HG03432 (cell line): ENCODE results near the gene TLR4.

Source experiments
- ATAC-seq: cut with Tn5 transposase; IDR thresholded peaks from one replicate; pipeline ENCODE4 v1.9.1; 2021; ENCODE audit warnings: mild to moderate bottlenecking, moderate library complexity; ENCODE audit not compliant: unreplicated experiment

The TLR4 gene

GRCh38 chr9:117714282-117714681 is 10.1 kb downstream of the TLR4 start:
- ATAC-seq = no peak

GRCh38 chr9:117715411-117715989 is 11.3 kb downstream of the TLR4 start:
- no peak for ATAC-seq

- ATAC-seq = peak; percentile 99
These were observed 13.9 kb downstream of the TLR4 start for GRCh38 chr9:117718085-117718484.

GRCh38 chr9:117718701-117719100 is 14.5 kb downstream of the TLR4 start:
- ATAC-seq = peak; percentile 7

- no peak for ATAC-seq
These were observed 15.1 kb downstream of the TLR4 start for GRCh38 chr9:117719161-117719920.

GRCh38 chr9:117720066-117720465 is 15.9 kb downstream of the TLR4 start:
- ATAC-seq = no peak

GRCh38 chr9:117720555-117720954 is 16.4 kb downstream of the TLR4 start:
- ATAC-seq = no peak

- ATAC-seq = no peak
These were observed 16.8 kb downstream of the TLR4 start for GRCh38 chr9:117720987-117721386.

GRCh38 chr9:117722108-117722761 is 18.0 kb downstream of the TLR4 start:
- ATAC-seq = no peak

GRCh38 chr9:117723986-117724625 is 19.9 kb downstream of the TLR4 start:
- ATAC-seq = no peak

- no peak for ATAC-seq
These were observed 21.3 kb downstream of the TLR4 start for GRCh38 chr9:117725426-117725887.

- ATAC-seq = no peak
These were observed 25.2 kb downstream of the TLR4 start for GRCh38 chr9:117729375-117729774.

- no peak for ATAC-seq
These were observed 28.3 kb downstream of the TLR4 start for GRCh38 chr9:117732494-117732893.

- no peak for ATAC-seq
These were observed 29.3 kb downstream of the TLR4 start for GRCh38 chr9:117733465-117733864.

GRCh38 chr9:117734082-117734481 is 29.9 kb downstream of the TLR4 start:
- no peak for ATAC-seq

GRCh38 chr9:117734523-117735314 is 30.5 kb downstream of the TLR4 start:
- ATAC-seq = no peak

GRCh38 chr9:117737721-117738226 is 33.6 kb downstream of the TLR4 start:
- ATAC-seq = no peak

- no peak for ATAC-seq
These were observed 35.0 kb downstream of the TLR4 start for GRCh38 chr9:117739206-117739605.

- peak; percentile 43 for ATAC-seq
These were observed 35.6 kb downstream of the TLR4 start for GRCh38 chr9:117739624-117740347.

- ATAC-seq = no peak
These were observed 37.9 kb downstream of the TLR4 start for GRCh38 chr9:117742131-117742530.
